ENCODE measurements around the gene STRADB. TPM values are rescaled to one million over a fixed set of nuclear protein-coding genes. Genes with fewer than 3 reads are reported as not detected.
A peak's percentile ranks its signal among the peaks of the same experiment; 100 is the strongest.

STRADB gene
- total and polyA plus RNA-seq, 4 experiments from 2014 or later, result 17.3 to 36.2 (median 21.6) TPM

DNA sequence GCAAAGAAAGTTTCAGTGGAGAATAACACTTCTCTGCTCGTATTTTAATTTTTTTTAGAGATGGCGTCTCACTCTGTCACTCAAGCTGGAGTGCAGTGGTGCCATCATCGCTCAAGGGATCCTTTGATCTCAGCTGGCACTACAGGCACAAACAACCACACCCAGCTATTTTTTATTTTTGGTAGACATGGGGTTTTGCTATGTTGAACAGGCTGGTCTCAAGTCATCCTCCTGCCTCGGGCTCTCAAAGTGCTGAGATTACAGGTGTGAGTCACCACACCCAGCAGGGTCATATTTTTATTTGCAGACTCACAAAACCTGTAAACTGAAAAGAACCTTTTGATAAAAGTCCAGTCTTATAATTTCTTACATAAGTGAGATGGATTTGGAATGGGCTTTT, 2.8 kb upstream of the STRADB start:
- peaks cover 0 to 2% (median 0%) of the 10 kb centered on the region in 8 donors for H3K9me3 Mint-ChIP-seq
- Histone ChIP-seq H3K27me3 (ENCODE audit: insufficient read depth, low read length) (no peaks in the 10 kb centered on the region), H3K27ac (ENCODE audit: low read depth, low read length) (peak overlapping the region; percentile 20), H3K9me3 (ENCODE audit: control insufficient read depth in 1 of 2, low read length in 2 of 2) (no peaks in the 10 kb centered on the region), H3K4me3 (ENCODE audit: low read length in 2 of 2) (no peak overlapping the region), H3K36me3 (ENCODE audit: insufficient read depth, low read length) (no peaks in the 10 kb centered on the region), H3K4me1 (ENCODE audit: insufficient read depth, low read length) (peaks cover 60% of the 10 kb centered on the region)
- H3K27me3 Mint-ChIP-seq, result no peaks in the 10 kb centered on the region
- peak overlapping the region; percentile 80 to 95 (median 91) for H3K27ac Mint-ChIP-seq
- H3K36me3 Mint-ChIP-seq, result peaks cover 8 to 26% of the 10 kb centered on the region in 2 donors
- CTCF ChIA-PET (ENCODE audit: partially characterized antibody), result no interaction called here
- intact Hi-C loops (cut with micrococcal nuclease), result no loop called here
- peaks cover 42 to 67% (median 54%) of the 10 kb centered on the region in 4 donors for H3K4me1 Mint-ChIP-seq
- DNase-seq, result peak; percentile 55 to 78 (median 68)
- POLR2A ChIA-PET (ENCODE audit: partially characterized antibody), result interaction anchor here (0.8 to 9.0 kb wide), 3 partner anchors 13 to 333 kb away, joined by 3 to 154 read pairs (median 4); partner anchors contain the start of gene ALS2
- H3K4me3 Mint-ChIP-seq, result peak overlapping the region; percentile 66 to 82 (median 79)

GRCh38 chr2:201450954-201451291, 617 bp upstream of the STRADB start:
- H3K27me3 Mint-ChIP-seq, result no peaks in the 10 kb centered on the region
- H3K27me3 ChIP-seq (ENCODE audit: insufficient read depth, low read length), result no peaks in the 10 kb centered on the region
- H3K36me3 Mint-ChIP-seq, result peaks cover 8 to 26% of the 10 kb centered on the region in 2 donors
- peak overlapping the region; percentile 74 for H3K27ac ChIP-seq (ENCODE audit: low read depth, low read length)
- H3K27ac Mint-ChIP-seq, result peak overlapping the region; percentile 95 to 98 (median 97)
- H3K36me3 ChIP-seq (ENCODE audit: insufficient read depth, low read length), result no peaks in the 10 kb centered on the region
- intact Hi-C loops (cut with micrococcal nuclease), result loop anchor here (1.0 to 10.0 kb wide), 12 partner anchors 19 to 1461 kb away; partner anchors contain the start of genes BZW1, CARF, CFLAR and FZD7
- H3K4me3 Mint-ChIP-seq, result peak overlapping the region; percentile 94 to 99 (median 98)
- peaks cover 0 to 2% (median 0%) of the 10 kb centered on the region in 8 donors for H3K9me3 Mint-ChIP-seq
- H3K9me3 ChIP-seq (ENCODE audit: control insufficient read depth in 1 of 2, low read length in 2 of 2), result no peaks in the 10 kb centered on the region
- H3K4me1 Mint-ChIP-seq, result peaks cover 34 to 58% (median 46%) of the 10 kb centered on the region in 4 donors
- POLR2A ChIA-PET (ENCODE audit: partially characterized antibody), result interaction anchor here (0.5 to 9.0 kb wide), 21 partner anchors 11 to 738 kb away, joined by 3 to 154 read pairs (median 7); partner anchors contain the start of genes ALS2, BZW1, CASP8 and CFLAR
- DNase-seq, result no peak
- CTCF ChIA-PET (ENCODE audit: partially characterized antibody), result interaction anchor here (0.9 to 3.4 kb wide), 7 partner anchors 10 to 268 kb away, joined by 3 to 11 read pairs (median 3); partner anchors contain the start of gene CASP10
- H3K4me1 ChIP-seq (ENCODE audit: insufficient read depth, low read length), result peaks cover 55% of the 10 kb centered on the region
- peak overlapping the region; percentile 38 to 93 for H3K4me3 ChIP-seq (ENCODE audit: low read length in 2 of 2)

GRCh38 chr2:201452058-201452921, 750 bp downstream of the STRADB start:
- Histone ChIP-seq H3K27ac (ENCODE audit: low read depth, low read length) (peak overlapping the region; percentile 74), H3K36me3 (ENCODE audit: insufficient read depth, low read length) (no peaks in the 10 kb centered on the region), H3K9me3 (ENCODE audit: control insufficient read depth in 1 of 2, low read length in 2 of 2) (no peaks in the 10 kb centered on the region), H3K4me3 (ENCODE audit: low read length in 2 of 2) (peak overlapping the region in 1 of 2 donors; percentile 93), H3K27me3 (ENCODE audit: insufficient read depth, low read length) (no peaks in the 10 kb centered on the region), H3K4me1 (ENCODE audit: insufficient read depth, low read length) (peaks cover 41% of the 10 kb centered on the region)
- Mint-ChIP-seq H3K36me3 (peaks cover 8 to 23% of the 10 kb centered on the region in 2 donors), H3K27ac (peak overlapping the region; percentile 24 to 91 (median 82)), H3K4me3 (peak overlapping the region; percentile 82 to 99 (median 90)), H3K4me1 (peaks cover 21 to 44% (median 33%) of the 10 kb centered on the region in 4 donors), H3K9me3 (no peaks in the 10 kb centered on the region), H3K27me3 (no peaks in the 10 kb centered on the region)
- CTCF ChIA-PET (ENCODE audit: partially characterized antibody), result interaction anchor here (0.7 to 3.4 kb wide), 8 partner anchors 9 to 220 kb away, joined by 3 to 11 read pairs (median 3); no protein-coding TSS in a partner anchor
- POLR2A ChIA-PET (ENCODE audit: partially characterized antibody), result interaction anchor here (0.6 to 9.0 kb wide), 22 partner anchors 10 to 641 kb away, joined by 3 to 154 read pairs (median 6); partner anchors contain the start of genes ALS2, BZW1, CASP10 and CASP8
- intact Hi-C loops (cut with micrococcal nuclease), result loop anchor here (5.0 to 10.0 kb wide), 3 partner anchors 335 to 1460 kb away; partner anchors contain the start of genes CARF, CFLAR, KCTD18 and WDR12
- peak in 1 of 5 donors; percentile 13 for DNase-seq

DNA sequence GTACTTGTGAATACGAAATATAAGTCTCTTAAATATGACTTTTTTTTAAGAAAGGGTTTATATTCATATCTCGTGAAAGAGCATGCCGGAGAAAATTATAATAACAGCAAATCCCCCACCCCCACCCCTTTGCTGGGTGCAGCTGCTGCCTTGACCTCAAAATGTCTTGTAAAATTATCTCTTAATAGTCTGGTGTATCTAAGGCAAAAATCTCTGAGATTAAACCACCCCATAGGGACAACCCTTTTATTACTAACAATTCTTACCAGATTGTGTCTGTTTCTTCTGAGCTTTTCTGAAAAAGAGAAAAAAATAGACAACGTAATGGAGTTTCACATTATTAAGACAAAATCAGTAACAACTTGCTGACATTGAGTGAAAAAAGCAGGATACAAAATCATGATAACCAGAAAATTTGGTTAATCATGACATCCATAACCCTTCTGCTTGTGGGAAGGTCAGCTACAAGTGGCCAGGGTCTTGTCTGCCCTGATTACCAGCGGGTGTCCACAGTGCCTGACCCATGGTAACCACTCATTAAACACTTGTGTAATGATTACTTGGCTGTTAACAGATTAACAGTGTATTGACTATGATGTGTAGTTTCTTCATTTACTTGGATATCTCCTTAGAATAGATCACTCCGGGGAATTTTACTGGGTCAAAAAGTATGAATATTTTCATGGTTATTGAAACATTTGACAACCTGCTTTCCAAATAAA, 1.5 kb downstream of the STRADB start:
- H3K27me3 ChIP-seq (ENCODE audit: insufficient read depth, low read length), result no peaks in the 10 kb centered on the region
- no peak overlapping the region for H3K27ac ChIP-seq (ENCODE audit: low read depth, low read length)
- peaks cover 16 to 36% (median 25%) of the 10 kb centered on the region in 4 donors for H3K4me1 Mint-ChIP-seq
- intact Hi-C loops (cut with micrococcal nuclease), result loop anchor here (5.0 to 10.0 kb wide), 3 partner anchors 336 to 1459 kb away; partner anchors contain the start of genes CARF, CFLAR, KCTD18 and WDR12
- peak overlapping the region; percentile 53 to 92 (median 87) for H3K4me3 Mint-ChIP-seq
- POLR2A ChIA-PET (ENCODE audit: partially characterized antibody), result interaction anchor here (0.8 to 9.0 kb wide), 8 partner anchors 9 to 270 kb away, joined by 3 to 154 read pairs (median 10); partner anchors contain the start of genes CASP10 and TMEM237
- no peaks in the 10 kb centered on the region for H3K9me3 Mint-ChIP-seq
- peak overlapping the region in 1 of 7 donors; percentile 85 for H3K27ac Mint-ChIP-seq
- no peaks in the 10 kb centered on the region for H3K9me3 ChIP-seq (ENCODE audit: control insufficient read depth in 1 of 2, low read length in 2 of 2)
- no peaks in the 10 kb centered on the region for H3K27me3 Mint-ChIP-seq
- H3K36me3 Mint-ChIP-seq, result peaks cover 8 to 20% of the 10 kb centered on the region in 2 donors
- peaks cover 33% of the 10 kb centered on the region for H3K4me1 ChIP-seq (ENCODE audit: insufficient read depth, low read length)
- CTCF ChIA-PET (ENCODE audit: partially characterized antibody), result interaction anchor here (0.7 to 1.0 kb wide), 5 partner anchors 9 to 216 kb away, joined by 3 to 4 read pairs (median 3); no protein-coding TSS in a partner anchor
- no peak for DNase-seq
- no peak overlapping the region for H3K4me3 ChIP-seq (ENCODE audit: low read length in 2 of 2)
- no peaks in the 10 kb centered on the region for H3K36me3 ChIP-seq (ENCODE audit: insufficient read depth, low read length)

DNA sequence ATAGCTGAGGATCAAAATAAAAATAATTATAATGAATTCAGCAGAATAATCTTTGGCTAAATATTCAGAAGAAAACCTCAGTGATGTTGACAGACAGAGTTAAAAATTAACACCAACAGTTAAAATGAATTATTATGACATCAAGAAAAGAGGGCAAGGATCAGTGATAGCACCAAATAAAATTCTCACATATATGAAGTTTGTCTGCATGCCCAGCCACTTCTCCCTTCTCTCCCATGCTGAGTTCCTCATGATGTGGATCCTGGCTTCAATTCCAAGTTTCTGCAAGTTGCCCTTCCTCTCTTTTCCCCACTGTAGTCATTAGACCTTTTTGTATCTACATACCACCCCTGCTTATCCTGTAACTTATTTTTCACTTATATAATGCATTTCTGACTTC, 6.8 kb downstream of the STRADB start:
- H3K4me3 ChIP-seq (ENCODE audit: low read length in 2 of 2), result no peak overlapping the region
- H3K9me3 Mint-ChIP-seq, result no peaks in the 10 kb centered on the region
- no peaks in the 10 kb centered on the region for H3K27me3 ChIP-seq (ENCODE audit: insufficient read depth, low read length)
- peaks cover 0 to 7% (median 2%) of the 10 kb centered on the region in 4 donors for H3K4me1 Mint-ChIP-seq
- intact Hi-C loops (cut with micrococcal nuclease), result loop anchor here (10.0 kb wide), 1 partner anchor 944 kb away; the partner anchor contains the start of gene KCTD18
- no peak overlapping the region for H3K27ac ChIP-seq (ENCODE audit: low read depth, low read length)
- no peak for DNase-seq
- H3K27ac Mint-ChIP-seq, result peak overlapping the region in 1 of 7 donors; percentile 75
- ChIA-PET POLR2A (ENCODE audit: partially characterized antibody) (no interaction called here), CTCF (ENCODE audit: partially characterized antibody) (no interaction called here)
- H3K27me3 Mint-ChIP-seq, result no peaks in the 10 kb centered on the region
- no peaks in the 10 kb centered on the region for H3K9me3 ChIP-seq (ENCODE audit: control insufficient read depth in 1 of 2, low read length in 2 of 2)
- no peak overlapping the region for H3K4me3 Mint-ChIP-seq
- no peaks in the 10 kb centered on the region for H3K4me1 ChIP-seq (ENCODE audit: insufficient read depth, low read length)
- peaks cover 35 to 44% of the 10 kb centered on the region in 2 donors for H3K36me3 Mint-ChIP-seq
- H3K36me3 ChIP-seq (ENCODE audit: insufficient read depth, low read length), result no peaks in the 10 kb centered on the region

DNA sequence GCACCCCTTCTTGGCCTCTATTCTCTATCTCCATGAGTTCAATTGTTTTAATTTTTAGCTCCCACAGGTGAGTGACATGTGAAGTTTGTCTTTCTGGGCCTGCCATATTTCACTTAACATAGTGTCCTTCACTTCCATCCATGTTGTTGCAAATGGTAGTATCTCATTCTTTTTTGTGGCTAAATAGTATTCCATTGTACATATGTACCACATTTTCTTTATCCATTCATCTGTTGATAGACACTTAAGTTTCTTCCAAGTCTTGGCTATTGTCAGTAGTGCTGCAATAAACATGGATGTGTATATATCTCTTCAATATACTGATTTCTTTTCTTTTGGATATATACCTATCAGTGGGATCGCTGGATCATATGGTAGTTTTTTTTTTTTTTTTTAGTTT, 9.0 kb downstream of the STRADB start:
- H3K27ac ChIP-seq (ENCODE audit: low read depth, low read length), result no peak overlapping the region
- DNase-seq, result no peak
- no peaks in the 10 kb centered on the region for H3K4me1 ChIP-seq (ENCODE audit: insufficient read depth, low read length)
- CTCF ChIA-PET (ENCODE audit: partially characterized antibody), result interaction anchor here (1.2 kb wide), 1 partner anchor 9 kb away, joined by 5 read pairs; the partner anchor contains the start of genes STRADB and TRAK2
- Mint-ChIP-seq H3K27me3 (no peaks in the 10 kb centered on the region), H3K36me3 (peaks cover 49 to 58% of the 10 kb centered on the region in 2 donors), H3K9me3 (no peaks in the 10 kb centered on the region), H3K4me3 (no peak overlapping the region), H3K27ac (no peak overlapping the region), H3K4me1 (peaks cover 0 to 5% (median 2%) of the 10 kb centered on the region in 4 donors)
- intact Hi-C loops (cut with micrococcal nuclease), result no loop called here
- H3K4me3 ChIP-seq (ENCODE audit: low read length in 2 of 2), result no peak overlapping the region
- H3K27me3 ChIP-seq (ENCODE audit: insufficient read depth, low read length), result no peaks in the 10 kb centered on the region
- no peaks in the 10 kb centered on the region for H3K9me3 ChIP-seq (ENCODE audit: control insufficient read depth in 1 of 2, low read length in 2 of 2)
- no peaks in the 10 kb centered on the region for H3K36me3 ChIP-seq (ENCODE audit: insufficient read depth, low read length)
- POLR2A ChIA-PET (ENCODE audit: partially characterized antibody), result no interaction called here
